Ureter (tissue), 1 donor: ENCODE measurements around the gene PRXL2B. TPM values are rescaled to one million over a fixed set of nuclear protein-coding genes. Genes with fewer than 3 reads are reported as not detected.
A peak's percentile ranks its signal among the peaks of the same experiment; 100 is the strongest.
"Not testable (repeated sequence)": the region's sequence is repeated elsewhere in the genome, so short reads cannot be mapped to it uniquely, and the experiment has no call there.

ENCODE experiments used
- DNase-seq: peaks from one replicate; pipeline ENCODE4 v3.0.0-alpha.2; 2020; ENCODE audit warnings: low spot score
- total RNA-seq: library from RNA; stranded (reverse); gene quantifications from one replicate; pipeline ENCODE4 v1.2.4, GENCODE V29; 2023
- donor health status: DM: yes; HTN: yes; CAD: no.

The PRXL2B gene
- 37.1 TPM for total RNA-seq

GRCh38 chr1:2586154-2587070 lies at the start of gene PRXL2B:
Gene PRXL2B (plus strand): TSS chr1:2586777. CDS start chr1:2586886, 109 bp downstream.
- DNase-seq, result peak; percentile 99

GRCh38 chr1:2537784-2538115 lies 48.8 kb upstream of the PRXL2B start:
- DNase-seq, result no peak

GRCh38 chr1:2538376-2538775 lies 48.2 kb upstream of the PRXL2B start:
- DNase-seq, result no peak

GRCh38 chr1:2538872-2539271 lies 47.7 kb upstream of the PRXL2B start:
- DNase-seq, result no peak

GRCh38 chr1:2539312-2539907 lies 47.2 kb upstream of the PRXL2B start:
- DNase-seq, result no peak

GRCh38 chr1:2540816-2541492 lies 45.6 kb upstream of the PRXL2B start:
- DNase-seq, result no peak

- peak; percentile 79 for DNase-seq
Measured at GRCh38 chr1:2541619-2542245, 44.8 kb upstream of the PRXL2B start.

GRCh38 chr1:2542246-2542915 lies 44.2 kb upstream of the PRXL2B start:
- DNase-seq, result no peak

- DNase-seq, result no peak
Measured at GRCh38 chr1:2543543-2544092, 43.0 kb upstream of the PRXL2B start.

- DNase-seq, result no peak
Measured at GRCh38 chr1:2544093-2544874, 42.3 kb upstream of the PRXL2B start.

GRCh38 chr1:2544875-2545640 lies 41.5 kb upstream of the PRXL2B start:
- DNase-seq, result no peak

- DNase-seq, result peak; percentile 93
Measured at GRCh38 chr1:2545754-2546514, 40.6 kb upstream of the PRXL2B start.

- DNase-seq, result peak; percentile 93
Measured at GRCh38 chr1:2546515-2547209, 39.9 kb upstream of the PRXL2B start.

- no peak for DNase-seq
Measured at GRCh38 chr1:2547210-2548067, 39.1 kb upstream of the PRXL2B start.

- peak; percentile 92 for DNase-seq
Measured at GRCh38 chr1:2548068-2548589, 38.4 kb upstream of the PRXL2B start.

GRCh38 chr1:2549367-2550029 lies 37.1 kb upstream of the PRXL2B start:
- not testable (repeated sequence) for DNase-seq
